SK-N-SH (cell line): ENCODE measurements around the gene ALPI.

ENCODE experiments used
- CHD2 ChIP-seq: fragments of 150-350 bp; IDR thresholded peaks from 2 replicates; pipeline ENCODE4 v1.6.1; 2018; ENCODE audit warnings: low read length; ENCODE audit not compliant: partially characterized antibody
- CTCF ChIP-seq: fragments of 200-600 bp; sonication (generic); IDR thresholded peaks from 2 replicates; pipeline ENCODE4 v1.6.1; 2017; ENCODE audit warnings: antibody characterized with exemption, mild to moderate bottlenecking, moderate library complexity
- GATA2 ChIP-seq: sonication (generic); formaldehyde crosslinking; IDR thresholded peaks from 2 replicates; pipeline ENCODE4 v1.5.0; 2020; ENCODE audit warnings: mild to moderate bottlenecking, missing genetic modification reagents
- NFIC ChIP-seq: IDR thresholded peaks from 2 replicates; pipeline ENCODE4 v1.4.0; 2012; ENCODE audit warnings: borderline replicate concordance
- RCOR1 ChIP-seq: fragments of 150-350 bp; IDR thresholded peaks from 2 replicates; pipeline ENCODE4 v1.6.1; 2017; ENCODE audit warnings: antibody characterized with exemption, low read length
- RFX5 ChIP-seq: IDR thresholded peaks from 2 replicates; pipeline ENCODE4 v1.6.1; 2012; ENCODE audit warnings: mild to moderate bottlenecking, improper control_type of control experiment, low read length
- SIN3A ChIP-seq: IDR thresholded peaks from 2 replicates; pipeline ENCODE4 v1.6.1; 2012; ENCODE audit warnings: low read depth, mild to moderate bottlenecking, low read length, moderate library complexity, borderline replicate concordance
- TEAD4 ChIP-seq: IDR thresholded peaks from 2 replicates; pipeline ENCODE4 v1.4.0; 2012; ENCODE audit warnings: mild to moderate bottlenecking, borderline replicate concordance; ENCODE audit not compliant: insufficient read depth
- ZBTB33 ChIP-seq: IDR thresholded peaks from 2 replicates; pipeline ENCODE4 v1.4.0; 2012; ENCODE audit warnings: low read depth, borderline replicate concordance
- TF ChIP-seq, protein P1 (sequence below): fragments of 150-350 bp; IDR thresholded peaks from 2 replicates; pipeline ENCODE4 v1.6.1; 2017; ENCODE audit warnings: antibody characterized with exemption, low read length, low read depth, borderline replicate concordance
- TF ChIP-seq, protein P2 (sequence below): IDR thresholded peaks from 2 replicates; pipeline ENCODE4 v1.4.0; 2012; ENCODE audit warnings: low read depth
- TF ChIP-seq, protein P3 (sequence below): IDR thresholded peaks from 2 replicates; pipeline ENCODE4 v1.4.0; 2012; ENCODE audit warnings: low read depth, borderline replicate concordance

DNA sequence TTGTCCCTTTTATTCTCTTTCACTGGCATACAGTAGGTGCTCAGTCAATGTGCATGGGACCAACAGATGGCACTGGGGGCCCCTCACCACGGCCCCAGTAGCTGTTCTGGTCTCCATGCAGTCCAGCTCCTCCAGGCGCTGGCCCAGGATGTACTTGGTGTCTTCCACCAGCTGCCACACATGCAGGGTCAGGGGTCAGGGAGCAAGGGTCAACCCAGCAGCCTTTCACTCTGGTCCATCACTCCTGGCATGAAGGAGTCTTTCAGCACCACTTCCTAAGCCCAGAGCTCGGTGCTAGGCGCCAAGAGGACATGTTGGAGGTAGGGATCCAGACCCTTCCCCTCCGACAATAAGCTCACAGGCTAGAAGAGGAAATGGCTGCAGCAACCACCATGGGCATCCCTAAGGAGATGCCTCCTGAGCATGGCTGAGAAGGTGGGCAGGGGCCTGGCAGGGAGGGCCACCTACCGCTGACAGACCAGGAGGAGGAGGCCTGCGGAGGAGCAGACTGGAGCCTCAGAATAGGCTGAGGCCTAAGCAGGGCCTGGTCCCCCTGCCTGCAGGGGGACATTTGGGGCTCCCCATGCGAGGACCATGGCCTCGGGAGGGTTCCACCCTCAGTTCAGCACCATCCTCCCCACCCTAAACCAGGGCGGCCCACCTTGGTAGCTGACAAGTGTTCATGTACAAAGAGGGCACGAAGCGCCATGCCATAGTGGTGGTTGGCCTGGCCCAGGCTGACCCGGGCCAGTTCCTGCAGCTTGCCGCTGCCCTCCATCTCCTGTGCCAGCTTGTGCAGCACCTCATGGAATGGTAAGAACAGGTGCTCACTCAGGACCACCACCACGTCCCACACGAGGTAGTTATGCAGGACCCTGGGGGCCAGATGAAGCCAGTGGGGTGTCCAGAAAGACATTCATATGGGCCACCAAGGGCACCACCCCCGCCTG, 39.2 kb upstream of the ALPI start:
- TF ChIP-seq ZBTB33 (no peak), NFIC (no peak), GATA2 (no peak), CTCF (no peak), CHD2 (no peak), TEAD4 (no peak), RFX5 (no peak), RCOR1 (no peak), SIN3A (no peak)
- TF ChIP-seq, protein P1, sequence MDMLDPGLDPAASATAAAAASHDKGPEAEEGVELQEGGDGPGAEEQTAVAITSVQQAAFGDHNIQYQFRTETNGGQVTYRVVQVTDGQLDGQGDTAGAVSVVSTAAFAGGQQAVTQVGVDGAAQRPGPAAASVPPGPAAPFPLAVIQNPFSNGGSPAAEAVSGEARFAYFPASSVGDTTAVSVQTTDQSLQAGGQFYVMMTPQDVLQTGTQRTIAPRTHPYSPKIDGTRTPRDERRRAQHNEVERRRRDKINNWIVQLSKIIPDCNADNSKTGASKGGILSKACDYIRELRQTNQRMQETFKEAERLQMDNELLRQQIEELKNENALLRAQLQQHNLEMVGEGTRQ: no peak
- TF ChIP-seq, protein P2, sequence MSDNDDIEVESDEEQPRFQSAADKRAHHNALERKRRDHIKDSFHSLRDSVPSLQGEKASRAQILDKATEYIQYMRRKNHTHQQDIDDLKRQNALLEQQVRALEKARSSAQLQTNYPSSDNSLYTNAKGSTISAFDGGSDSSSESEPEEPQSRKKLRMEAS: no peak
- TF ChIP-seq, protein P3, sequence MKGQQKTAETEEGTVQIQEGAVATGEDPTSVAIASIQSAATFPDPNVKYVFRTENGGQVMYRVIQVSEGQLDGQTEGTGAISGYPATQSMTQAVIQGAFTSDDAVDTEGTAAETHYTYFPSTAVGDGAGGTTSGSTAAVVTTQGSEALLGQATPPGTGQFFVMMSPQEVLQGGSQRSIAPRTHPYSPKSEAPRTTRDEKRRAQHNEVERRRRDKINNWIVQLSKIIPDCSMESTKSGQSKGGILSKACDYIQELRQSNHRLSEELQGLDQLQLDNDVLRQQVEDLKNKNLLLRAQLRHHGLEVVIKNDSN: no peak
